Gastrocnemius medialis (tissue), 4 donors: ENCODE data around the gene KLHL15. TPM values are rescaled to one million over a fixed set of nuclear protein-coding genes. Genes with fewer than 3 reads are reported as not detected.

Experiments
- ATAC-seq, 2 donors: fragments of 150-250 bp; one replicate each; pipeline ENCODE4 v1.9.1; 2016
- DNase-seq, 2 donors: peaks; one replicate each; pipeline ENCODE4 v3.0.0-alpha.2; 2019
- H3K27ac ChIP-seq, 4 donors: fragments of 200-600 bp; sonication (generic); 1 replicate in 1 of 4; 2 replicates in 3 of 4; pipeline ENCODE4 v1.5.1; 2016 to 2018; ENCODE audit warnings: mild to moderate bottlenecking in 2 of 4, moderate library complexity in 1 of 4
- H3K27me3 ChIP-seq, 3 donors: fragments of 200-600 bp; sonication (generic) in 2 of 3; 1 replicate in 1 of 3; 2 replicates in 2 of 3; pipeline versions ENCODE4 v1.5.1 to v1.6.0; 2016 to 2019; ENCODE audit warnings: mild to moderate bottlenecking in 1 of 3, moderate library complexity in 1 of 3
- H3K36me3 ChIP-seq, 2 donors: fragments of 200-600 bp; sonication (generic) in 1 of 2; one replicate each; pipeline ENCODE4 v1.5.1; 2017 to 2018
- H3K4me1 ChIP-seq, 2 donors: fragments of 200-600 bp; sonication (generic) in 1 of 2; one replicate each; pipeline ENCODE4 v1.5.1; 2016 to 2017; ENCODE audit warnings: mild to moderate bottlenecking in 2 of 2
- H3K4me3 ChIP-seq, 4 donors: fragments of 200-600 bp; sonication (generic) in 3 of 4; 1 replicate in 1 of 4; 2 replicates in 3 of 4; pipeline ENCODE4 v1.5.1; 2016 to 2019; ENCODE audit warnings: mild to moderate bottlenecking in 2 of 4
- H3K9me3 ChIP-seq, 3 donors: fragments of 200-600 bp; sonication (generic) in 2 of 3; 1 replicate in 1 of 3; 2 replicates in 2 of 3; pipeline ENCODE4 v1.5.1; 2016 to 2019
- POLR2A ChIP-seq, 2 donors: fragments of 450-650 bp; IDR thresholded peaks; one replicate each; pipeline ENCODE4 v1.6.1; 2017; ENCODE audit warnings: antibody characterized with exemption in 2 of 2, mild to moderate bottlenecking in 2 of 2, moderate library complexity in 2 of 2
- in situ Hi-C, 4 donors: fragments of 200-750 bp; cut with MboI; loops; one replicate each; pipeline versions ENCODE4 v1.15.0 to v1.8.0; 2017; ENCODE audit warnings: low sequenced_read_pairs in 4 of 4
- intact Hi-C: fragments of 100-400 bp; cut with DNase I; formaldehyde crosslinking; loops from one replicate; pipeline ENCODE4 v1.15.1; 2023; ENCODE audit warnings: low total_unique reads
- total RNA-seq, 4 donors: library from RNA; depleted of rRNA; stranded (reverse); fragments of >200 nt; gene quantifications; one replicate each; pipeline versions ENCODE4 v1.1.0 to v1.2.3, GENCODE V29; 2016
- TF ChIP-seq, protein P1 (sequence below), 5 experiments: fragments of 450-650 bp in 3 of 5; fragments of 200-600 bp in 2 of 5; sonication (generic) in 2 of 5; IDR thresholded peaks in 4 of 5; conservative IDR thresholded peaks in 1 of 5; 1 replicate in 4 of 5; 2 replicates in 1 of 5; pipeline ENCODE4 v1.5.1; 2016 to 2019; ENCODE audit warnings: antibody characterized with exemption in 5 of 5, mild to moderate bottlenecking in 3 of 5, moderate library complexity in 3 of 5

KLHL15 gene
- total RNA-seq, 4 donors from 2014 or later, result 5.1 to 9.3 (median 8.1) TPM

DNA sequence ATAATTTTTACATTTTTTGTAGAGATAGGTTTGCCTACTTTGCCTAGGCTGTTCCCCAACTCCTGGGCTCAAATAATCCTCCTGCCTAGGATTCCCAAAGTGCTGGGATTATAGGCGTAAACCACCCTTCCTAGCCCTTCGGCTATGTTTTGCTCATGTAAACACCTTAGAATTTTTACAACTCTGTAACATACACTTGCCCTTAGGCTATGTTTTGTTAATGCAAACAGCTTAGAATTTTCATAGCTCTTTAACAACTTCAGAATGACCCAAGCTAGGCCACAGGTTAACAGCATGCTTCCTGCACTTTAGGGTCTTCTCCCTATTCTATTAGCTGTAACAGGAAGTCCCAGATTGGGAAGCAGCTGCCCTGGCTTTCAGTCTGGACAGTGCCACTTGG lies 24.2 kb downstream of the KLHL15 start:
- Histone ChIP-seq H3K4me1 (no peaks in the 10 kb centered on the region), H3K36me3 (no peaks in the 10 kb centered on the region), H3K9me3 (no peaks in the 10 kb centered on the region), H3K27ac (no peak overlapping the region), H3K27me3 (no peaks in the 10 kb centered on the region), H3K4me3 (no peak overlapping the region)
- in situ Hi-C loops, result loop anchor here in 1 of 4 donors (25.0 kb wide), 1 partner anchor 90 kb away; the partner anchor contains the start of genes APOO and CXorf58
- intact Hi-C loops, result no loop called here
- TF ChIP-seq, protein P1, sequence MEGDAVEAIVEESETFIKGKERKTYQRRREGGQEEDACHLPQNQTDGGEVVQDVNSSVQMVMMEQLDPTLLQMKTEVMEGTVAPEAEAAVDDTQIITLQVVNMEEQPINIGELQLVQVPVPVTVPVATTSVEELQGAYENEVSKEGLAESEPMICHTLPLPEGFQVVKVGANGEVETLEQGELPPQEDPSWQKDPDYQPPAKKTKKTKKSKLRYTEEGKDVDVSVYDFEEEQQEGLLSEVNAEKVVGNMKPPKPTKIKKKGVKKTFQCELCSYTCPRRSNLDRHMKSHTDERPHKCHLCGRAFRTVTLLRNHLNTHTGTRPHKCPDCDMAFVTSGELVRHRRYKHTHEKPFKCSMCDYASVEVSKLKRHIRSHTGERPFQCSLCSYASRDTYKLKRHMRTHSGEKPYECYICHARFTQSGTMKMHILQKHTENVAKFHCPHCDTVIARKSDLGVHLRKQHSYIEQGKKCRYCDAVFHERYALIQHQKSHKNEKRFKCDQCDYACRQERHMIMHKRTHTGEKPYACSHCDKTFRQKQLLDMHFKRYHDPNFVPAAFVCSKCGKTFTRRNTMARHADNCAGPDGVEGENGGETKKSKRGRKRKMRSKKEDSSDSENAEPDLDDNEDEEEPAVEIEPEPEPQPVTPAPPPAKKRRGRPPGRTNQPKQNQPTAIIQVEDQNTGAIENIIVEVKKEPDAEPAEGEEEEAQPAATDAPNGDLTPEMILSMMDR (IDR thresholded peaks at IDR 0.05 in 4 of 5, conservative IDR thresholded peaks at IDR 0.05 in 1 of 5), result no peak
- TF ChIP-seq POLR2A (IDR thresholded peaks at IDR 0.05), result no peak
- no peak for DNase-seq
- ATAC-seq, result no peak

DNA sequence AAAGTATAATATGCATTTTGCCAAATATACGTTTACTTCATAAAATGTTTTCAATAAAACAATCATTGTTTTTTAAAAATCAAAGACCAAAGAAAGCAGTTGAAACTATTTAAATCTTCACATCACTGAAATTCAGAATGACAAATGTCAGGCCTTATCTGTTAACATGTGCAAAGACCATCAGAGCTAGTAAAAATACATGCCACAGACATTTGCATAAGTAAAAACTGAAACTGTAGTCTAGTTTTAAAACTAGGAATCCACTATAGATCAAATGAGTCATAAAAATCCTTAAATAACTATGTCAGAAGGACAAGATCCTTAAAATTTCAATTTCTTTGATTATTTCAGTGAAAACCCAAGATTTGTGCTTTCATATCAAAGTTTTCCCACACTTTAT lies 24.8 kb downstream of the KLHL15 start:
- Histone ChIP-seq H3K27ac (no peak overlapping the region), H3K36me3 (no peaks in the 10 kb centered on the region), H3K9me3 (no peaks in the 10 kb centered on the region), H3K4me1 (no peaks in the 10 kb centered on the region), H3K27me3 (no peaks in the 10 kb centered on the region), H3K4me3 (no peak overlapping the region)
- in situ Hi-C loops, result loop anchor here in 1 of 4 donors (25.0 kb wide), 1 partner anchor 90 kb away; the partner anchor contains the start of genes APOO and CXorf58
- TF ChIP-seq POLR2A (IDR thresholded peaks at IDR 0.05), result no peak
- TF ChIP-seq, protein P1 (IDR thresholded peaks at IDR 0.05 in 4 of 5, conservative IDR thresholded peaks at IDR 0.05 in 1 of 5), result no peak
- intact Hi-C loops, result no loop called here
- no peak for DNase-seq
- no peak for ATAC-seq

DNA sequence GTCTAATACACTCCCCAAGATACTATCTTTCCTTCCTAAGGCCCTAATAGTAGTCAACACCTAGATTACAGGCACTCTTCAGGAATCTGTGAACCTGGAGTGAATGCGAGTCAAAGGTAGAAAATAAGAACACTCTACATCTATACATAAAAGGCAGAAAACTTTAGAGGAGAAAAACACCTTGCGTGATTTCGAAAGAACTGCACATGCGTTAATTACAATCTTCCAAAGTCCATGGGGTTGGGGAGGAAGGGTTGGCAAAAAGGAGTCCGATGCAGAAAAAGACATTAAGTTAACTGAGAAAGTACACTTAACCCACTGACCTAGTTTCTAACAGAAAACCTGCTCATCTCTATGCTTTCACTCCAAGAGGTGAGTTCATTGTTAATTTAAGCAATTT lies 27.3 kb downstream of the KLHL15 start:
- no peak for ATAC-seq
- Histone ChIP-seq H3K4me3 (no peak overlapping the region), H3K27ac (no peak overlapping the region), H3K36me3 (no peaks in the 10 kb centered on the region), H3K4me1 (no peaks in the 10 kb centered on the region), H3K27me3 (no peaks in the 10 kb centered on the region), H3K9me3 (no peaks in the 10 kb centered on the region)
- intact Hi-C loops (no loop called here), in situ Hi-C loops (loop anchor here in 1 of 4 donors (25.0 kb wide), 1 partner anchor 87 kb away; the partner anchor contains the start of genes APOO and CXorf58)
- TF ChIP-seq, protein P1 (IDR thresholded peaks at IDR 0.05 in 4 of 5, conservative IDR thresholded peaks at IDR 0.05 in 1 of 5), result no peak
- no peak for TF ChIP-seq POLR2A (IDR thresholded peaks at IDR 0.05)
- no peak for DNase-seq

DNA sequence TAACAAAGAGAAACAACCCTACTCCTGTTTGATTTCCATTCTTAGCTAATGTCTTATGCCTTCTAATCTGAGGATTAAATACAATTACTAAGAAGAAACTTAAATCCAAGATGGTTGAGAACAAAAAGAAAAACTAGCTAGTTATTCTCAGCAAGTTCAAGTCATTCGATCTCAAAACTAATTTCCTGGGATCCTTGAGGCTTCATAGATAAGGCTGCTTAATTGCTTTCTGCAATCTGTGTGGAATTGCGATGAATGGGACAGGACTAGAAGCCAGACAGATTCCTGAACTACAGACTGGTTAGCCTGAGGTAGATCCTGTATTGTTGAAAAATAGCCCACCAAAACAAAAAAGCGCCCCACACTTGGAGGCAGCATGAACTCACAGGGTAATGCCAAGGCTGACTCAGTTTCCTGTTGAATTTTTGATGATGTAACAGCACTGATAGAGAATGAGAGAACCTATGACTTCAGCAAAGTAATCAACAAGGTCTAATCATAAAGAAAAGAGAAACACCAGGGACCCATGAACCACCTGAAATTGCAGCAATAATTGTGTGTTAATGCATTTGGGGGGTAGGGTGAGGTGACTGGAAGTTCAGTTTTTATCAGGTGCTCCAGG lies 33.9 kb downstream of the KLHL15 start:
- intact Hi-C loops (no loop called here), in situ Hi-C loops (no loop called here)
- ATAC-seq (no peak), DNase-seq (no peak)
- TF ChIP-seq, protein P1 (IDR thresholded peaks at IDR 0.05 in 4 of 5, conservative IDR thresholded peaks at IDR 0.05 in 1 of 5), result no peak
- TF ChIP-seq POLR2A (IDR thresholded peaks at IDR 0.05), result no peak
- Histone ChIP-seq H3K27ac (no peak overlapping the region), H3K36me3 (peaks cover 0 to 6% of the 10 kb centered on the region in 2 donors), H3K4me3 (no peak overlapping the region), H3K27me3 (no peaks in the 10 kb centered on the region), H3K9me3 (no peaks in the 10 kb centered on the region), H3K4me1 (no peaks in the 10 kb centered on the region)
